ENCODE measurements around the gene OSBPL5. TPM values are rescaled to one million over a fixed set of nuclear protein-coding genes. Genes with fewer than 3 reads are reported as not detected.

The OSBPL5 gene
- total RNA-seq, 4 donors from 2014 or later = 39.9 to 94.0 (median 66.4) TPM

- H3K4me1 ChIP-seq = no peaks in the 10 kb centered on the region
- H3K9me3 ChIP-seq = peaks cover 0 to 9% (median 1%) of the 10 kb centered on the region in 3 donors
- 72% methylated on average over 3 of the region's 5 CpGs; no CpG with 5 or more reads in 1 of the 2 donors for whole genome bisulfite sequencing, 2 donors (ENCODE audit: low coverage in 1 of 2)
- H3K27ac ChIP-seq = no peak overlapping the region
- no peaks in the 10 kb centered on the region for H3K27me3 ChIP-seq
- TF ChIP-seq CTCF (IDR thresholded peaks at IDR 0.05) (no peak), EP300 (IDR thresholded peaks at IDR 0.05) (no peak), POLR2AphosphoS5 (IDR thresholded peaks at IDR 0.05) (no peak), POLR2A (IDR thresholded peaks at IDR 0.05) (no peak)
- no peaks in the 10 kb centered on the region for H3K36me3 ChIP-seq
- H3K4me3 ChIP-seq = no peak overlapping the region
- no peak for ATAC-seq
Observed at GRCh38 chr11:3180869-3181268, 15.8 kb upstream of the OSBPL5 start.

- no peak for ATAC-seq
- no peaks in the 10 kb centered on the region for H3K27me3 ChIP-seq
- peaks cover 0 to 9% (median 1%) of the 10 kb centered on the region in 3 donors for H3K9me3 ChIP-seq
- H3K4me1 ChIP-seq = no peaks in the 10 kb centered on the region
- no peaks in the 10 kb centered on the region for H3K36me3 ChIP-seq
- TF ChIP-seq CTCF (IDR thresholded peaks at IDR 0.05) (no peak), POLR2A (IDR thresholded peaks at IDR 0.05) (no peak), POLR2AphosphoS5 (IDR thresholded peaks at IDR 0.05) (no peak), EP300 (IDR thresholded peaks at IDR 0.05) (no peak)
- WGBS, 2 donors (ENCODE audit: low coverage in 1 of 2) = 40 to 52% methylated on average over 2 of the region's 2 CpGs
- H3K4me3 ChIP-seq = no peak overlapping the region
- H3K27ac ChIP-seq = no peak overlapping the region
Observed at GRCh38 chr11:3178349-3178748, 13.2 kb upstream of the OSBPL5 start.

- Histone ChIP-seq H3K27ac (no peak overlapping the region), H3K4me3 (no peak overlapping the region), H3K27me3 (no peaks in the 10 kb centered on the region), H3K36me3 (no peaks in the 10 kb centered on the region), H3K9me3 (peaks cover 0 to 9% (median 1%) of the 10 kb centered on the region in 3 donors), H3K4me1 (no peaks in the 10 kb centered on the region)
- no peak for ATAC-seq
- WGBS, 2 donors (ENCODE audit: low coverage in 1 of 2) = 64 to 83% methylated on average over 2 of the region's 2 CpGs
- TF ChIP-seq POLR2AphosphoS5 (IDR thresholded peaks at IDR 0.05) (no peak), EP300 (IDR thresholded peaks at IDR 0.05) (no peak), POLR2A (IDR thresholded peaks at IDR 0.05) (no peak), CTCF (IDR thresholded peaks at IDR 0.05) (no peak)
Observed at GRCh38 chr11:3177931-3178330, 12.8 kb upstream of the OSBPL5 start.

GRCh38 chr11:3176487-3176886 lies 11.4 kb upstream of the OSBPL5 start:
- no peak for ATAC-seq
- TF ChIP-seq CTCF (IDR thresholded peaks at IDR 0.05) (no peak), EP300 (IDR thresholded peaks at IDR 0.05) (no peak), POLR2A (IDR thresholded peaks at IDR 0.05) (no peak), POLR2AphosphoS5 (IDR thresholded peaks at IDR 0.05) (no peak)
- H3K36me3 ChIP-seq = no peaks in the 10 kb centered on the region

GRCh38 chr11:3175194-3175593 lies 10.1 kb upstream of the OSBPL5 start:
- H3K36me3 ChIP-seq = no peaks in the 10 kb centered on the region
- peaks cover 0 to 5% (median 4%) of the 10 kb centered on the region in 3 donors for H3K4me1 ChIP-seq
- no peak overlapping the region for H3K27ac ChIP-seq
- H3K27me3 ChIP-seq = no peaks in the 10 kb centered on the region
- peaks cover 0 to 9% (median 1%) of the 10 kb centered on the region in 3 donors for H3K9me3 ChIP-seq
- ATAC-seq = no peak
- TF ChIP-seq CTCF (IDR thresholded peaks at IDR 0.05) (no peak), POLR2A (IDR thresholded peaks at IDR 0.05) (no peak), EP300 (IDR thresholded peaks at IDR 0.05) (no peak), POLR2AphosphoS5 (IDR thresholded peaks at IDR 0.05) (no peak)
- no peak overlapping the region for H3K4me3 ChIP-seq

More at GRCh38 chr11:3176487-3176886, 11.4 kb upstream of the OSBPL5 start:
- Histone ChIP-seq H3K27me3 (no peaks in the 10 kb centered on the region), H3K9me3 (peaks cover 0 to 9% (median 1%) of the 10 kb centered on the region in 3 donors), H3K4me1 (no peaks in the 10 kb centered on the region), H3K27ac (no peak overlapping the region), H3K4me3 (no peak overlapping the region)
